ENCODE data around the gene PRKN.
A peak's percentile ranks its signal among the peaks of the same experiment; 100 is the strongest.

PRKN gene

GRCh38 chr6:161458201-161458951 lies 1269.2 kb downstream of the PRKN start:
- DNase-seq, result no peak

- no peak for DNase-seq
These were observed 1271.7 kb downstream of the PRKN start for GRCh38 chr6:161455848-161456247.

DNA sequence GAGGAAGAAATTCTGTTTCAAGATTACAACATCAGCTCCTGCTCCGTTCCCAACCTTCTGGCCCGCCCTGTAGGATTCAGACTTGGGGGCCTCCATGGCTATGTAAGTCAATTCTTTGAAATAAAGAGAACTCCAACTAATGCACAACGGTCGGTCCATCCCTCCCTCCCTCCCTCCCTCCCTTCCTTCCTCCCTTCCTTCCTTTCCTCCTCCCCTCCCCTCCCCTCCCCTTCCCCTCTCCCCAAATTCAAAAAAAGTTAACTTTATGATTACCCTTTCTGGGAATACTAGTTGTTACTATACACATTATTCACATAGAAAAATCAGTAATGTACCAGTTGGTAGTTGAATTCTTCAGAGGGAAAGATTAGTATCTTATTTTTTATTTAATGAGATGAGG lies 1274.0 kb downstream of the PRKN start:
- DNase-seq, result no peak

- DNase-seq, result no peak
These were observed 1275.3 kb downstream of the PRKN start for GRCh38 chr6:161452241-161452640.

DNA sequence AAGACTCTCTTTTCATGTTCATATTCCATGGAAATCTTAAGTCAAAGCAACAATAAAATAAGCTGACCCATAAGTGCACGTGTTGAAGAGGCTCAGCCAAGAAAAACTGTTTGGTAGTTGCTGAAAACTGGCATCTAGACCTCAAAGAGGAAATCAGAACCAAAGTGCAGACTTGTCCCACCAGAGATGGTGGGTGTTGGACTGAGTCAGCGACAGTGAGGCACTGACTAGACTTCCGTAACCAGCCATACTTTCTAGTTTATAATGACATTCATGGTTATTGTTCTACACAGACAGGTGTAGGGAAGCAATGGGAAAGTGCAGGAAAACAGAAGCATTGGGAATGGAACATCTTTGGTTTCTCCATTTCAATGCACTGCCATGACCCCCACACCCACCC lies 1278.0 kb downstream of the PRKN start:
- DNase-seq, result no peak

GRCh38 chr6:161446949-161447348 lies 1280.6 kb downstream of the PRKN start:
- no peak for DNase-seq

- peak in 1 of 51 donors; percentile 59 for DNase-seq
These were observed 1281.2 kb downstream of the PRKN start for GRCh38 chr6:161446296-161446925.

GRCh38 chr6:161445021-161445799 lies 1282.4 kb downstream of the PRKN start:
- DNase-seq, result peak in 1 of 51 donors; percentile 4

DNA sequence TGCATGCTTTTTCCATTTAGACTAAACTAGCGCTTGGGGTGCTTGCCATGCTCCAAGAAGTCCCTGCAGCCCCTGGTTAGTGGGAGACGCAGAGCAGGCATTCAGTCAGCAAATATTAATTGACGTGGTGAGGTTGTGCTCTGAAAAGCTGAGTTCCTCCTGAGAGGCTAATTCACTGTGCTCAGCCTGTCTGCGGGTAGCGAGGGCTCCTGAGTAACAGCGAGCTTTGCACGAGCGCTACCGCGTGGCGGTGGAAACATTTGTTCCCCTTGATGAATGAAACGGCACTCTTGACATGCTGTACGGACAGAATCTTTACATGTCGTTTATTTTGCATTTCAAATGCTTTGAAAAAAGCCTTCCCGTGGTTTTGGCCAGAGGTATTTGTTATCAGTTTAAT lies 1283.1 kb downstream of the PRKN start:
- peak in 44 of 51 donors; percentile 6 to 84 (median 48) for DNase-seq

GRCh38 chr6:161443848-161444247 lies 1283.7 kb downstream of the PRKN start:
- DNase-seq, result peak in 4 of 51 donors; percentile 6 to 60 (median 20)

- no peak for DNase-seq
These were observed 1285.1 kb downstream of the PRKN start for GRCh38 chr6:161442420-161442819.

- no peak for DNase-seq
These were observed 1287.3 kb downstream of the PRKN start for GRCh38 chr6:161440299-161440698.

DNA sequence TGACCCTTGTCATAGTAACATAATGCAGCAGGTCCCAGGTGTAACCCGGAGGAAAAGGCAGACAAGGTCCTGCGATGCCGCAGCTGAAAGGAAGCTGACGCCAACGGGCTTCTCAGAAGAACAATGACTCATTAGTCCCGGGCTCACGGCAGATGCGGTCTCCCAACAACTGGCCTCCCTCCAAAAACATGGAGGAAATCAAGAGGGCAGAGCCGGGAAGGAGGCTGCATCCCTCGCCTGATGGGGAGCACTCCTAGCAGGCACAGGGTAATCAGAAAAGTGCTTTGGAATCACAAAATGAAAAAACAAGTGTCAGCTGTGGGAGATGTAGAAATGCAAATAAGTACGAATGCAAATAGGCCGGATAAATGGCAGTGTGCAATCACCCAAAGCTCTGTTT lies 1288.5 kb downstream of the PRKN start:
- peak in 48 of 51 donors; percentile 10 to 90 (median 60) for DNase-seq

DNA sequence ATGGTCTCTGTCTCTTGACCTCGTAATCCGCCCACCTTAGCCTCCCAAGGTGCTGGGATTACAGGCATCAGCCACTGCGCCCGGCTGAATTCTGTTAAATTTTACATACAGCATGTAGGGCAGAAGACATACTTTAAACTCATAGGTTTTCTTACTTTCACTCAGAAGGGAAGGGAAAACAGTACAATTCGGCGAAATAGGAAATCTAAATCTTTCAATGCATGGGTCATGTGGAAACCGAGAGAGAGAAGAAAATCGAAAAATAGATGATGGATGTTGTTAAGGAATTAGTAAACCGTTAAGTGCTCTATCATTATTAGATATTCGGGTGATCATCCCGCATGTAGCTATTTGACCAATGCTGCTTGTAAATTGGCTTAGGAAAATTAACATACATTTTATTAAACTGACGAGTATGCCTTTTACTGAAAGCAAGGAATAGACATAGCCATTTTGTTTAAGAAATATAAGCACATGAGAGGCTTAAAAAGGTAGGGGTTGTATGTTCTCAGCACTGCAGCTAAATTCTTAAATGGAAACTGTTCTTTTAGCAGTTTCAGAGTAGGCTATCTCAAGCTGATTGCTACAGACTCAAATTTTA lies 1289.0 kb downstream of the PRKN start:
- no peak for DNase-seq

- DNase-seq, result no peak
These were observed 1289.7 kb downstream of the PRKN start for GRCh38 chr6:161437851-161438250.

- DNase-seq, result no peak
These were observed 1291.3 kb downstream of the PRKN start for GRCh38 chr6:161436106-161436876.

DNA sequence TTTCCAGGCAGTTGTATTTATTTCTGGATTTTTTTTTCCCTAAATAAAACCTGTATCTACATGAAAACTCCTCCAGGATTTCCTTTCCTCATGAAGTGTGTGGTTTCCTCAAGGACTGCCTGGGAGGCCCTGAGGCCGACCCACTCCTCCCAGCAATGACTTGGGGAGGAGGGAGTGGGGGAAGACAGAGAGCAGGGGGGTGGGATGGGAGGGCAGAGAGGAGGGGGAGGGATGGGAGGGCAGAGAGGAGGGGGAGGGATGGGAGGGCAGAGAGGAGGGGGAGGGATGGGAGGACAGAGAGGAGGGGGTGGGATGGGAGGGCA lies 1291.9 kb downstream of the PRKN start:
- DNase-seq, result no peak

DNA sequence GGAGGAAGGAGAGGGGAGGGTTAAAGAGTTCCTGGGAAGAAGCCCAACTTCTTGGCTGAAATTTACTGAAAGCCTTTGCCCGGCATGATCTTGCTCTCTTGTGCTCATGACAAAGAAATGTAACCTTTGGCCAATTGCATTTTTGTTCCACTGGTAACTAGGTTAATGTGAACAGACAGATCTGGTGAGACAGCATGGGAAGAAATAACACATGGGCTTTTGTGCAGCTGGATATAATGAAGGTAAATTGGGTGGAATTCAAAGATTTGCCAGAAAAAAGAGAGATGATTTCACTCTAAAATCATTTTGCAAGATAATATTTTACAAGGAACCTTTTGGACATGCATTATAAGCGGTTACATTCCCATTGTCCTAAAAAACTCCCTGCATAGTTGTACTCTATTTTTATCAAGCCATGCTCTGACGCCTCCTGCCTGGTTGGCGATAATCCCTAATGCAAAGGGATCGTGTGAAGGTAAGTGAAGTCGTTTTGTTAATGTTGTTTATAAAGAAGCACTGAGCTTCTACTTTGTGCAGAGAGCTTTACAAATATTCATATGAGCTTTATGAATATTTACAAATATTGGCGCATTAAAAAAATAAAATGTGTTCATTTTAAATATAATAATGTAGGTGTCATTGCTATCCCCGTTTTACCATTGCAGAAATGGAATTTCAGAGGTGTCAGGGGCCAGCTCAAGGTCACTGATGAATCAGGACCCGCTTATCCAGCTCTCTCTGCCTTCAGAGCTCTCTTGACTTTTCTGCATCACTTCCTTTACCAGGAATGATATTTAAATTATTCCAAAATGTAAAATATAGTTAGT lies 1292.4 kb downstream of the PRKN start:
- DNase-seq, result peak in 7 of 51 donors; percentile 10 to 56 (median 16)

GRCh38 chr6:161434350-161434749 lies 1293.2 kb downstream of the PRKN start:
- peak in 17 of 51 donors; percentile 10 to 64 (median 24) for DNase-seq

GRCh38 chr6:161432546-161432945 lies 1295.0 kb downstream of the PRKN start:
- no peak for DNase-seq

Measured in hypothalamus (tissue), 51 donors.